Progenitor cell of endocrine pancreas (in vitro differentiated cells): ENCODE measurements around the gene USP22. TPM values are rescaled to one million over a fixed set of nuclear protein-coding genes. Genes with fewer than 3 reads are reported as not detected.
"Not testable (repeated sequence)": the region's sequence is repeated elsewhere in the genome, so short reads cannot be mapped to it uniquely, and the experiment has no call there.

ENCODE experiments used
- DNase-seq: peaks from one replicate; pipeline ENCODE4 v3.0.0; 2021; ENCODE audit warnings: low spot score; ENCODE audit not compliant: unreplicated experiment
- H3K27ac Mint-ChIP-seq: 2 replicates; pipeline ENCODE4 v1.8.0; 2021; ENCODE audit warnings: mild to moderate bottlenecking, moderate library complexity, mixed read lengths
- H3K27me3 Mint-ChIP-seq: 2 replicates; pipeline ENCODE4 v1.8.0; 2021; ENCODE audit warnings: mixed read lengths
- H3K36me3 Mint-ChIP-seq: 2 replicates; pipeline ENCODE4 v1.8.0; 2022; ENCODE audit warnings: mixed read lengths; ENCODE audit not compliant: insufficient read depth
- H3K4me1 Mint-ChIP-seq: 2 replicates; pipeline ENCODE4 v1.8.0; 2021; ENCODE audit warnings: low read depth, mixed read lengths
- H3K4me3 Mint-ChIP-seq: 2 replicates; pipeline ENCODE4 v1.8.0; 2021; ENCODE audit warnings: low read depth, mild to moderate bottlenecking, moderate library complexity, mixed read lengths
- H3K9me3 Mint-ChIP-seq: 2 replicates; pipeline ENCODE4 v1.8.0; 2021; ENCODE audit warnings: low read depth, mixed read lengths
- total RNA-seq: library from RNA; stranded (reverse); gene quantifications from 2 replicates; pipeline ENCODE4 v1.2.1, GENCODE V29; 2021
- TF ChIP-seq, protein P1 (sequence below): fragments of 200-600 bp; sonication (generic); IDR thresholded peaks from one replicate; pipeline ENCODE4 v1.5.0; 2021; ENCODE audit warnings: antibody characterized with exemption, mild to moderate bottlenecking; ENCODE audit not compliant: unreplicated experiment

USP22 gene
- total RNA-seq, 1 donor from 2014 or later: 368 TPM

- Mint-ChIP-seq H3K27ac (no peak overlapping the region), H3K9me3 (peaks cover 3% of the 10 kb centered on the region), H3K27me3 (no peaks in the 10 kb centered on the region), H3K36me3 (no peaks in the 10 kb centered on the region), H3K4me1 (no peaks in the 10 kb centered on the region), H3K4me3 (no peak overlapping the region)
- TF ChIP-seq, protein P1, sequence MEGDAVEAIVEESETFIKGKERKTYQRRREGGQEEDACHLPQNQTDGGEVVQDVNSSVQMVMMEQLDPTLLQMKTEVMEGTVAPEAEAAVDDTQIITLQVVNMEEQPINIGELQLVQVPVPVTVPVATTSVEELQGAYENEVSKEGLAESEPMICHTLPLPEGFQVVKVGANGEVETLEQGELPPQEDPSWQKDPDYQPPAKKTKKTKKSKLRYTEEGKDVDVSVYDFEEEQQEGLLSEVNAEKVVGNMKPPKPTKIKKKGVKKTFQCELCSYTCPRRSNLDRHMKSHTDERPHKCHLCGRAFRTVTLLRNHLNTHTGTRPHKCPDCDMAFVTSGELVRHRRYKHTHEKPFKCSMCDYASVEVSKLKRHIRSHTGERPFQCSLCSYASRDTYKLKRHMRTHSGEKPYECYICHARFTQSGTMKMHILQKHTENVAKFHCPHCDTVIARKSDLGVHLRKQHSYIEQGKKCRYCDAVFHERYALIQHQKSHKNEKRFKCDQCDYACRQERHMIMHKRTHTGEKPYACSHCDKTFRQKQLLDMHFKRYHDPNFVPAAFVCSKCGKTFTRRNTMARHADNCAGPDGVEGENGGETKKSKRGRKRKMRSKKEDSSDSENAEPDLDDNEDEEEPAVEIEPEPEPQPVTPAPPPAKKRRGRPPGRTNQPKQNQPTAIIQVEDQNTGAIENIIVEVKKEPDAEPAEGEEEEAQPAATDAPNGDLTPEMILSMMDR: no peak
- DNase-seq: no peak
These were observed 42.9 kb upstream of the USP22 start for GRCh38 chr17:21085707-21086106.

DNA sequence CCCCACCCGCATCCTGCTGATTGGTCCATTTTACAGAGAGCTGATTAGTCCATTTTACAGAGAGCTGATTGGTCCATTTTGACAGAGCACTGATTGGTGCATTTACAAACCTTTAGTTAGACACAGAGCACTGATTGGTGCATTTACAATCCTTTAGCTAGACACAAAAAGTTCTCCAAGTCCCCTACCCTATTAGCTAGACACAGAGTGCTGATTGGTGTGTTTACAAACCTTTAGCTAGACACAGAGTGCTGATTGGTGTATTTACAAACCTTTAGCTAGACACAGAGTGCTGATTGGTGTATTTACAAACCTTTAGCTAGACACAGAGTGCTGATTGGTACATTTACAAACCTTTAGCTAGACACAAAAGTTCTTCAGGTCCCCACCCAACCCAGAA lies 42.5 kb upstream of the USP22 start:
- H3K27ac Mint-ChIP-seq, H3K4me1 Mint-ChIP-seq, H3K27me3 Mint-ChIP-seq, H3K9me3 Mint-ChIP-seq, H3K36me3 Mint-ChIP-seq, DNase-seq, H3K4me3 Mint-ChIP-seq: not testable (repeated sequence)

- H3K4me1 Mint-ChIP-seq: no peaks in the 10 kb centered on the region
These were observed 39.2 kb upstream of the USP22 start for GRCh38 chr17:21082001-21082436.

GRCh38 chr17:21079196-21079595 lies 36.4 kb upstream of the USP22 start:
- no peaks in the 10 kb centered on the region for H3K4me1 Mint-ChIP-seq
- H3K9me3 Mint-ChIP-seq: peaks cover 3% of the 10 kb centered on the region
- peaks cover 9% of the 10 kb centered on the region for H3K27me3 Mint-ChIP-seq
- no peak for DNase-seq
- TF ChIP-seq, protein P1: no peak
- H3K27ac Mint-ChIP-seq: no peak overlapping the region
- H3K36me3 Mint-ChIP-seq: no peaks in the 10 kb centered on the region
- no peak overlapping the region for H3K4me3 Mint-ChIP-seq

More at GRCh38 chr17:21082001-21082436, 39.2 kb upstream of the USP22 start:
- Mint-ChIP-seq H3K36me3 (no peaks in the 10 kb centered on the region), H3K27me3 (peaks cover 6% of the 10 kb centered on the region), H3K4me3 (no peak overlapping the region), H3K27ac (no peak overlapping the region), H3K9me3 (peaks cover 3% of the 10 kb centered on the region)
- TF ChIP-seq, protein P1: no peak
- DNase-seq: no peak

GRCh38 chr17:21078016-21078780 lies 35.4 kb upstream of the USP22 start:
- H3K27ac Mint-ChIP-seq: no peak overlapping the region
- H3K4me3 Mint-ChIP-seq: no peak overlapping the region
- peaks cover 9% of the 10 kb centered on the region for H3K27me3 Mint-ChIP-seq
- DNase-seq: no peak
- H3K36me3 Mint-ChIP-seq: no peaks in the 10 kb centered on the region
- no peaks in the 10 kb centered on the region for H3K4me1 Mint-ChIP-seq
- TF ChIP-seq, protein P1: no peak
- H3K9me3 Mint-ChIP-seq: peaks cover 3% of the 10 kb centered on the region

DNA sequence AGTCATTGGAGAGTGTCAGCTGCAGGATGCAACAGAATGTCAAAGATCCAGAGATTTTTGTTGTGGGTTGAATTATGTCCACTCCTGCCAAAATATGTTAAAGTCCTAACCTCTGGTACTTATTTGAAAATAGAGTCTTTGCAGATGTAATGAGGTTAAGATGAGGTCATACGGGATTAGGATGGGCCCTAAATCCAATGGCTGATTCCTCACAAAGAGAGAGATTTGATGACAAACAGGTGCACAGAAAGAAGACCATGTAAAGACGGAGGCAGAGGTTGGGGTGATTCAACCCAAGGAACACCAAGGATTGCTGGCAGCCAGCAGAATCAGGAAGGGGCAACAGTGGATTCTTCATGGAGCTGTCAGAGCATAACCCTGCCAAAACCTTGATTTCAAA lies 34.5 kb upstream of the USP22 start:
- Mint-ChIP-seq H3K27ac (no peak overlapping the region), H3K9me3 (peaks cover 2% of the 10 kb centered on the region), H3K27me3 (peaks cover 9% of the 10 kb centered on the region), H3K4me3 (no peak overlapping the region), H3K4me1 (no peaks in the 10 kb centered on the region), H3K36me3 (no peaks in the 10 kb centered on the region)
- DNase-seq: no peak
- TF ChIP-seq, protein P1: no peak
